PC-9 (cell line): ENCODE data around the gene SF3A2. TPM values are rescaled to one million over a fixed set of nuclear protein-coding genes. Genes with fewer than 3 reads are reported as not detected.

Source experiments
- BruUV-seq: library from RNA; stranded (reverse); fragments of 400-500 nt; replicated peaks from 2 replicates; lab custom pipeline; 2021; lab: Mats Ljungman, UMichigan
- CTCF ChIA-PET: fragments of 300-600 bp; sonication (Branson Sonifier 250); formaldehyde crosslinking; loops from one replicate; lab custom pipeline; 2022; ENCODE audit warnings: antibody characterized with exemption; lab: Charles Lee
- POLR2A ChIA-PET: fragments of 300-600 bp; sonication (Branson Sonifier 250); formaldehyde crosslinking; loops from one replicate; lab custom pipeline; 2022; ENCODE audit warnings: antibody characterized with exemption; ENCODE audit not compliant: unreplicated experiment; lab: Charles Lee
- DNase-seq, 2 experiments: peaks; one replicate each; pipeline versions ENCODE4 v3.0.0 to v3.0.0-alpha.2; 2015 to 2022; ENCODE audit warnings: mixed read lengths in 1 of 2
- H2AFZ ChIP-seq: fragments of 200-600 bp; sonication (generic); 2 replicates; pipeline ENCODE4 v1.8.1; 2017; ENCODE audit warnings: antibody characterized with exemption
- H3F3A ChIP-seq: fragments of 200-600 bp; sonication (generic); 2 replicates; pipeline ENCODE4 v1.8.1; 2017; ENCODE audit warnings: antibody characterized with exemption, mild to moderate bottlenecking, low read depth; ENCODE audit not compliant: insufficient read depth
- H3K27ac ChIP-seq: fragments of 200-600 bp; sonication (generic); 2 replicates; pipeline ENCODE4 v1.6.1; 2016; ENCODE audit warnings: mixed run types
- H3K27me3 ChIP-seq: fragments of 200-600 bp; sonication (generic); 2 replicates; pipeline ENCODE4 v1.6.1; 2016; ENCODE audit warnings: low read depth, mixed run types; ENCODE audit not compliant: insufficient read depth
- H3K36me3 ChIP-seq: fragments of 200-600 bp; sonication (generic); 2 replicates; pipeline ENCODE4 v1.6.1; 2016; ENCODE audit warnings: low read depth, mixed run types
- H3K4me1 ChIP-seq: fragments of 200-600 bp; sonication (generic); replicated peaks from 2 replicates; pipeline ENCODE4 v1.6.1; 2016; ENCODE audit warnings: mixed run types; ENCODE audit not compliant: insufficient read depth
- H3K4me2 ChIP-seq: fragments of 200-600 bp; sonication (generic); 2 replicates; pipeline ENCODE4 v1.6.1; 2017; ENCODE audit warnings: mixed run types
- H3K4me3 ChIP-seq: fragments of 200-600 bp; sonication (generic); 2 replicates; pipeline ENCODE4 v1.6.1; 2016; ENCODE audit warnings: mixed run types
- H3K79me2 ChIP-seq: fragments of 200-600 bp; sonication (generic); 2 replicates; pipeline ENCODE4 v1.6.1; 2017; ENCODE audit warnings: low read depth, mixed run types
- H3K9me2 ChIP-seq: fragments of 200-600 bp; sonication (generic); 2 replicates; pipeline ENCODE4 v1.8.1; 2017; ENCODE audit warnings: mild to moderate bottlenecking; ENCODE audit not compliant: insufficient read depth
- H3K9me3 ChIP-seq: fragments of 200-600 bp; sonication (generic); 2 replicates; pipeline ENCODE4 v1.8.1; 2016; ENCODE audit warnings: low read depth; ENCODE audit not compliant: insufficient read depth
- H4K20me1 ChIP-seq: fragments of 200-600 bp; sonication (generic); 2 replicates; pipeline ENCODE4 v1.8.1; 2017; ENCODE audit not compliant: insufficient read depth
- CTCF ChIP-seq: fragments of 200-600 bp; sonication (generic); conservative IDR thresholded peaks from 2 replicates; pipeline ENCODE4 v1.6.1; 2017; ENCODE audit warnings: mixed run types, antibody characterized with exemption, mild to moderate bottlenecking, moderate library complexity
- EZH2 ChIP-seq: fragments of 200-600 bp; sonication (generic); IDR thresholded peaks from 2 replicates; pipeline ENCODE4 v1.8.0; 2017; ENCODE audit warnings: antibody characterized with exemption, low read depth
- intact Hi-C: fragments of 100-400 bp; cut with micrococcal nuclease; formaldehyde crosslinking; loops from one replicate; pipeline ENCODE4 v1.10.0; 2022; ENCODE audit not compliant: unreplicated experiment
- total RNA-seq: library from RNA; stranded (reverse); gene quantifications from 2 replicates; pipeline ENCODE4 v1.2.3, GENCODE V29; 2021

SF3A2 gene
- total RNA-seq, 1 experiment from 2014 or later, result 83.0 TPM

- BruUV-seq, result no TSS peak
- Histone ChIP-seq H3K79me2 (peaks cover 43% of the 10 kb centered on the region), H3K27me3 (no peaks in the 10 kb centered on the region), H4K20me1 (peaks cover 37% of the 10 kb centered on the region), H3K4me2 (no peak overlapping the region), H3K36me3 (peaks cover 6% of the 10 kb centered on the region; the same call in 1 of the 2 replicates), H3K9me2 (no peaks in the 10 kb centered on the region), H3F3A (peaks cover 32% of the 10 kb centered on the region), H3K4me1 (peaks cover 15% of the 10 kb centered on the region; the same call in 1 of the 2 replicates), H3K4me3 (no peak overlapping the region), H2AFZ (no peak overlapping the region), H3K27ac (no peak overlapping the region), H3K9me3 (no peaks in the 10 kb centered on the region)
- ChIA-PET CTCF (no interaction called here), POLR2A (interaction anchor here (0.6 to 0.7 kb wide), 2 partner anchors 7 to 41 kb away, joined by 4 to 6 read pairs; no protein-coding TSS in a partner anchor)
- TF ChIP-seq CTCF (peak; percentile 49), EZH2 (no peak)
- DNase-seq, result no peak
- intact Hi-C loops, result no loop called here
Measured at GRCh38 chr19:2274931-2275535, 38.4 kb downstream of the SF3A2 start.

GRCh38 chr19:2275588-2276428 is 39.2 kb downstream of the SF3A2 start:
- no TSS peak for BruUV-seq
- Histone ChIP-seq H3F3A (peaks cover 32% of the 10 kb centered on the region), H3K36me3 (peaks cover 6% of the 10 kb centered on the region; the same call in 1 of the 2 replicates), H4K20me1 (peaks cover 37% of the 10 kb centered on the region), H3K79me2 (peaks cover 36% of the 10 kb centered on the region), H2AFZ (no peak overlapping the region), H3K27ac (no peak overlapping the region), H3K4me1 (peaks cover 15% of the 10 kb centered on the region; the same call in 1 of the 2 replicates), H3K9me3 (no peaks in the 10 kb centered on the region), H3K4me3 (no peak overlapping the region), H3K27me3 (no peaks in the 10 kb centered on the region), H3K4me2 (no peak overlapping the region), H3K9me2 (no peaks in the 10 kb centered on the region)
- ChIA-PET POLR2A (interaction anchor here (0.7 kb wide), 1 partner anchor 40 kb away, joined by 4 read pairs; no protein-coding TSS in a partner anchor), CTCF (no interaction called here)
- no peak for DNase-seq
- TF ChIP-seq CTCF (no peak), EZH2 (no peak)
- intact Hi-C loops, result no loop called here

GRCh38 chr19:2276429-2276986 is 39.9 kb downstream of the SF3A2 start:
- no peak for DNase-seq
- H3K9me3 ChIP-seq, result no peaks in the 10 kb centered on the region
- H3K36me3 ChIP-seq, result peaks cover 3% of the 10 kb centered on the region; the same call in 1 of the 2 replicates
- H3F3A ChIP-seq, result peaks cover 26% of the 10 kb centered on the region
- H2AFZ ChIP-seq, result no peak overlapping the region
- H3K27me3 ChIP-seq, result no peaks in the 10 kb centered on the region
- H4K20me1 ChIP-seq, result peaks cover 31% of the 10 kb centered on the region
- no peak overlapping the region for H3K27ac ChIP-seq
- H3K79me2 ChIP-seq, result peaks cover 29% of the 10 kb centered on the region
- CTCF ChIA-PET, result interaction anchor here (0.6 kb wide), 1 partner anchor 380 kb away, joined by 8 read pairs; no protein-coding TSS in a partner anchor
- no peaks in the 10 kb centered on the region for H3K9me2 ChIP-seq
- no peak overlapping the region for H3K4me3 ChIP-seq
- H3K4me2 ChIP-seq, result no peak overlapping the region
- no TSS peak for BruUV-seq
- intact Hi-C loops, result no loop called here
- POLR2A ChIA-PET, result no interaction called here
- TF ChIP-seq EZH2 (no peak), CTCF (no peak)
- H3K4me1 ChIP-seq, result peaks cover 15% of the 10 kb centered on the region; the same call in 1 of the 2 replicates
